ENCODE results near the gene SLC36A4. TPM values are rescaled to one million over a fixed set of nuclear protein-coding genes. Genes with fewer than 3 reads are reported as not detected.

The SLC36A4 gene
- total RNA-seq, 2 donors from 2014 or later = 6.3 to 15.5 TPM

DNA sequence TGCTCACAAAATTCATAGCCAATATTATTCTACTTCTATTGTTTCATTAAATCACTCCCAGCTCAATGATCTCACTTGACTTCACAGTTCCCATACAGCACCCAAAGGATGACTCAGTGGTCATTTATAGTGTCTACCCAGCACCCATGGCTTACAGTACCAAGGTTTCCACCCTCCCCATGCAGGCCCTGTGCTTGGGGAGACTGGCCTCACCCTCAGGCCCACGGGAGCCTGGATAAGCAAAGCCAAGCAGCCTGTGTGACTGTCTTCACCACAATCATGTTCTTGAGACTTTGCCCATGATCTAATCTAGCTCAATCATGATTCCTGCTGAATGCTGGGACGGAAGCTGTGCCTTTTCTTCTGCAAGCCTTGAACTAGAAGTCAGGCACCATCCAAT lies 97.6 kb downstream of the SLC36A4 start:
- Histone ChIP-seq H3K36me3 (no peaks in the 10 kb centered on the region), H3K4me3 (no peak overlapping the region), H3K4me1 (replicated peaks) (no peaks in the 10 kb centered on the region), H3K27me3 (replicated peaks; ENCODE audit: insufficient read depth) (no peaks in the 10 kb centered on the region), H3K9me3 (no peaks in the 10 kb centered on the region), H3K27ac (no peak overlapping the region)
- no peak for DNase-seq (ENCODE audit: low spot score)
- no peak for TF ChIP-seq POLR2AphosphoS5 (IDR thresholded peaks at IDR 0.05)
- 43% methylated on average over 2 of the region's 2 CpGs for WGBS
- intact Hi-C loops (cut with DNase I) = no loop called here

GRCh38 chr11:93099806-93100205 lies 98.0 kb downstream of the SLC36A4 start:
- Histone ChIP-seq H3K4me3 (no peak overlapping the region), H3K27me3 (replicated peaks; ENCODE audit: insufficient read depth) (no peaks in the 10 kb centered on the region), H3K4me1 (replicated peaks) (no peaks in the 10 kb centered on the region), H3K9me3 (no peaks in the 10 kb centered on the region), H3K36me3 (no peaks in the 10 kb centered on the region), H3K27ac (no peak overlapping the region)
- intact Hi-C loops (cut with DNase I) = no loop called here
- DNase-seq (ENCODE audit: low spot score) = no peak
- TF ChIP-seq POLR2AphosphoS5 (IDR thresholded peaks at IDR 0.05) (no peak), POLR2A (IDR thresholded peaks at IDR 0.05) (no peak), CTCF (IDR thresholded peaks at IDR 0.05) (no peak)
- 75% methylated on average over 2 of the region's 2 CpGs for WGBS

Small RNA genes within 50 kb of the gene (small RNA-seq; reads per million reads assigned to genes)
- gene AP003072.1 = 0 reads per million in 2 donors

Other genes starting within 250 kb of the SLC36A4 start
- under 1 TPM in 1 of 2 donors, not detected in 1; 0.62 TPM for gene MTNR1B, start 228.3 kb downstream of the SLC36A4 start, total RNA-seq
- 1 to 10 TPM; 1.2 to 3.2 TPM for gene DEUP1, start 132.8 kb upstream of the SLC36A4 start, total RNA-seq

All from prostate gland (tissue), 2 donors.